Neural cell (in vitro differentiated cells): ENCODE results near the gene ABHD12B.

ENCODE experiments used
- CTCF ChIP-seq: fragments of 450-650 bp; IDR thresholded peaks from 2 replicates; pipeline ENCODE4 v1.5.1; 2014; ENCODE audit warnings: antibody characterized with exemption, mild to moderate bottlenecking, moderate library complexity; ENCODE audit not compliant: poor library complexity, severe bottlenecking
- EZH2 ChIP-seq: fragments of 200-600, 300-800 bp; shearing (Covaris generic), sonication (generic); IDR thresholded peaks from 2 replicates; pipeline ENCODE4 v1.6.1; 2014; ENCODE audit warnings: antibody characterized with exemption, low read length, borderline replicate concordance, mild to moderate bottlenecking; ENCODE audit not compliant: insufficient read depth, poor library complexity, severe bottlenecking
- MXI1 ChIP-seq: fragments of 450-650 bp; conservative IDR thresholded peaks from 2 replicates; pipeline ENCODE4 v1.6.1; 2014; ENCODE audit warnings: antibody characterized with exemption, mild to moderate bottlenecking; ENCODE audit not compliant: poor library complexity, severe bottlenecking
- POLR2AphosphoS5 ChIP-seq: IDR thresholded peaks from 2 replicates; pipeline ENCODE4 v1.6.1; 2012
- RAD21 ChIP-seq: fragments of 450-650 bp; conservative IDR thresholded peaks from 2 replicates; pipeline ENCODE4 v1.6.1; 2014; ENCODE audit warnings: antibody characterized with exemption, mild to moderate bottlenecking, moderate library complexity
- REST ChIP-seq: IDR thresholded peaks from 2 replicates; pipeline ENCODE4 v1.6.1; 2012; ENCODE audit warnings: borderline replicate concordance
- TAF1 ChIP-seq: IDR thresholded peaks from 2 replicates; pipeline ENCODE4 v1.6.1; 2012; ENCODE audit warnings: low read depth

DNA sequence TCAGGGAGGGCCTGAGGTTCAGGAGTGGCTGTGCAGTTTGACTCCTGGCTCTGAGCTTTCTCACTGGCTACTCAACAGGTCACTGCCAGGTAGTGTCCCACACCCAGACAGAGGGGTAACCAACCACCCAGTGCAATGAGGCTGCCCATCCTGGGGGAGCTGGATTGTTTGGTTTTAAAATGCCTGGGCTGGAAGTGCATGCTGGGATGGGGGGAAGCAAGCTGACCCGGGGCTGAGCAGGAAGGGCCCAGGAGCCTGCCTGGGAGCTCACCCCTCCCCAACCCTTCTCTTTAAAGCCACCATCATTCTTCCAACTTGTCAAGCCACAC lies 12.6 kb upstream of the ABHD12B start:
- no peak for TF ChIP-seq CTCF
- TF ChIP-seq EZH2 = no peak
- no peak for TF ChIP-seq RAD21
- TF ChIP-seq REST = no peak
- no peak for TF ChIP-seq POLR2AphosphoS5
- no peak for TF ChIP-seq MXI1
- TF ChIP-seq TAF1 = no peak
